Caco-2 (cell line): ENCODE results near the gene PEX16. TPM values are rescaled to one million over a fixed set of nuclear protein-coding genes. Genes with fewer than 3 reads are reported as not detected.

Experiments used
- BruUV-seq: library from RNA; stranded (reverse); fragments of 400-500 nt; replicated peaks from 2 replicates; lab custom pipeline; 2021; lab: Mats Ljungman, UMichigan
- CTCF ChIA-PET: fragments of 300-600 bp; sonication (Branson Sonifier 250); formaldehyde crosslinking; loops from one replicate; lab custom pipeline; 2022; ENCODE audit warnings: antibody characterized with exemption; lab: Charles Lee
- POLR2A ChIA-PET: fragments of 300-600 bp; sonication (Branson Sonifier 250); formaldehyde crosslinking; loops from one replicate; lab custom pipeline; 2022; ENCODE audit warnings: antibody characterized with exemption; lab: Charles Lee
- DNase-seq, 2 experiments: peaks; one replicate each; pipeline versions ENCODE4 v3.0.0 to v3.0.0-alpha.2; 2020 to 2022
- H3K27me3 ChIP-seq: replicated peaks from 2 replicates; pipeline ENCODE4 v1.6.0; 2011; ENCODE audit warnings: low read length; ENCODE audit not compliant: control insufficient read depth, insufficient read depth
- H3K36me3 ChIP-seq: 2 replicates; pipeline ENCODE4 v1.5.1; 2011; ENCODE audit warnings: low read length; ENCODE audit not compliant: control insufficient read depth, insufficient read depth
- H3K4me1 ChIP-seq: fragments of 250-450 bp; sonication (Bioruptor Pico); 2 replicates; pipeline ENCODE4 v1.5.1; 2020; ENCODE audit warnings: mild to moderate bottlenecking
- H3K4me3 ChIP-seq: 2 replicates; pipeline ENCODE4 v1.5.1; 2011; ENCODE audit warnings: low read depth, mild to moderate bottlenecking, control low read depth, low read length
- H3K9me3 ChIP-seq: fragments of 250-450 bp; sonication (Bioruptor Pico); 2 replicates; pipeline ENCODE4 v1.5.1; 2020; ENCODE audit warnings: mild to moderate bottlenecking, moderate library complexity
- H3K27ac Mint-ChIP-seq: one replicate; pipeline ENCODE4 v1.8.0; 2022; ENCODE audit warnings: mixed read lengths; ENCODE audit not compliant: unreplicated experiment
- H3K27me3 Mint-ChIP-seq: one replicate; pipeline ENCODE4 v1.8.0; 2022; ENCODE audit warnings: mixed read lengths; ENCODE audit not compliant: insufficient read depth, unreplicated experiment
- H3K36me3 Mint-ChIP-seq: one replicate; pipeline ENCODE4 v1.8.0; 2022; ENCODE audit warnings: mild to moderate bottlenecking, mixed read lengths; ENCODE audit not compliant: insufficient read depth, unreplicated experiment
- H3K4me1 Mint-ChIP-seq: one replicate; pipeline ENCODE4 v1.8.0; 2022; ENCODE audit warnings: low read depth, mixed read lengths; ENCODE audit not compliant: unreplicated experiment
- H3K4me3 Mint-ChIP-seq: one replicate; pipeline ENCODE4 v1.8.0; 2022; ENCODE audit warnings: mild to moderate bottlenecking, moderate library complexity, mixed read lengths; ENCODE audit not compliant: unreplicated experiment
- H3K9me3 Mint-ChIP-seq: one replicate; pipeline ENCODE4 v1.8.0; 2022; ENCODE audit warnings: mixed read lengths; ENCODE audit not compliant: unreplicated experiment
- CTCF ChIP-seq, 2 experiments: fragments of 200-600 bp in 1 of 2; IDR thresholded peaks; 1 replicate in 1 of 2; 2 replicates in 1 of 2; pipeline versions ENCODE4 v1.5.1 to v1.8.0; 2011 to 2022; ENCODE audit warnings: antibody characterized with exemption in 1 of 2, control low read depth in 1 of 2, inconsistent platforms in 1 of 2, low read depth in 1 of 2, low read length in 1 of 2, mild to moderate bottlenecking in 1 of 2, moderate library complexity in 1 of 2; ENCODE audit not compliant: insufficient read depth in 1 of 2, severe bottlenecking in 1 of 2, unreplicated experiment in 1 of 2
- intact Hi-C: fragments of 100-400 bp; cut with micrococcal nuclease; formaldehyde crosslinking; loops from one replicate; pipeline ENCODE4 v1.10.0; 2022; ENCODE audit not compliant: unreplicated experiment
- total RNA-seq: library from RNA; stranded (reverse); gene quantifications from 2 replicates; pipeline ENCODE4 v1.2.3, GENCODE V29; 2022

Gene PEX16
- total RNA-seq, 1 experiment from 2014 or later, result 41.4 TPM

- intact Hi-C loops, result no loop called here
- Histone ChIP-seq H3K4me3 (no peak overlapping the region), H3K9me3 (no peaks in the 10 kb centered on the region), H3K36me3 (no peaks in the 10 kb centered on the region), H3K27me3 (no peaks in the 10 kb centered on the region), H3K4me1 (peaks cover 10% of the 10 kb centered on the region)
- no peaks in the 10 kb centered on the region for H3K9me3 Mint-ChIP-seq
- POLR2A ChIA-PET, result no interaction called here
- TF ChIP-seq CTCF (IDR thresholded peaks at IDR 0.05; ENCODE audit: insufficient read depth in 1 of 2, low read depth in 1 of 2, low read length in 1 of 2, severe bottlenecking in 1 of 2, unreplicated experiment in 1 of 2), result no peak
- peaks cover 4% of the 10 kb centered on the region for H3K36me3 Mint-ChIP-seq
- peaks cover 14% of the 10 kb centered on the region for H3K4me1 Mint-ChIP-seq
- H3K4me3 Mint-ChIP-seq, result no peak overlapping the region
- no TSS peak for BruUV-seq
- DNase-seq, result no peak
- CTCF ChIA-PET, result interaction anchor here (0.6 to 1.3 kb wide), 2 partner anchors 21 to 257 kb away, joined by 3 to 5 read pairs; partner anchors contain the start of gene PEX16
- H3K27ac Mint-ChIP-seq, result no peak overlapping the region
- H3K27me3 Mint-ChIP-seq, result peaks cover 4% of the 10 kb centered on the region
Observed at GRCh38 chr11:45896422-45896984, 21.2 kb downstream of the PEX16 start.

GRCh38 chr11:45895553-45896259 lies 22.0 kb downstream of the PEX16 start:
- no peak for TF ChIP-seq CTCF (IDR thresholded peaks at IDR 0.05; ENCODE audit: insufficient read depth in 1 of 2, low read depth in 1 of 2, low read length in 1 of 2, severe bottlenecking in 1 of 2, unreplicated experiment in 1 of 2)
- Mint-ChIP-seq H3K27ac (no peak overlapping the region), H3K36me3 (peaks cover 4% of the 10 kb centered on the region), H3K4me3 (no peak overlapping the region), H3K9me3 (no peaks in the 10 kb centered on the region), H3K27me3 (peaks cover 4% of the 10 kb centered on the region), H3K4me1 (peaks cover 12% of the 10 kb centered on the region)
- Histone ChIP-seq H3K4me1 (peaks cover 10% of the 10 kb centered on the region), H3K36me3 (no peaks in the 10 kb centered on the region), H3K4me3 (no peak overlapping the region), H3K27me3 (no peaks in the 10 kb centered on the region), H3K9me3 (no peaks in the 10 kb centered on the region)
- intact Hi-C loops, result no loop called here
- no peak for DNase-seq
- CTCF ChIA-PET, result interaction anchor here (0.6 to 1.3 kb wide), 2 partner anchors 22 to 256 kb away, joined by 3 to 5 read pairs; partner anchors contain the start of gene PEX16
- no TSS peak for BruUV-seq
- POLR2A ChIA-PET, result no interaction called here

GRCh38 chr11:45894555-45895247 lies 23.0 kb downstream of the PEX16 start:
- no peak overlapping the region for H3K4me3 ChIP-seq
- no TSS peak for BruUV-seq
- H3K27me3 ChIP-seq, result no peaks in the 10 kb centered on the region
- peaks cover 6% of the 10 kb centered on the region for H3K4me1 Mint-ChIP-seq
- H3K36me3 ChIP-seq, result no peaks in the 10 kb centered on the region
- CTCF ChIA-PET, result no interaction called here
- no peak overlapping the region for H3K27ac Mint-ChIP-seq
- H3K4me1 ChIP-seq, result peaks cover 7% of the 10 kb centered on the region
- DNase-seq, result no peak
- no peaks in the 10 kb centered on the region for H3K9me3 ChIP-seq
- H3K36me3 Mint-ChIP-seq, result peaks cover 4% of the 10 kb centered on the region
- TF ChIP-seq CTCF (IDR thresholded peaks at IDR 0.05; ENCODE audit: insufficient read depth in 1 of 2, low read depth in 1 of 2, low read length in 1 of 2, severe bottlenecking in 1 of 2, unreplicated experiment in 1 of 2), result no peak
- intact Hi-C loops, result no loop called here
- H3K27me3 Mint-ChIP-seq, result peaks cover 4% of the 10 kb centered on the region
- H3K4me3 Mint-ChIP-seq, result no peak overlapping the region
- POLR2A ChIA-PET, result no interaction called here
- H3K9me3 Mint-ChIP-seq, result no peaks in the 10 kb centered on the region
